ENCODE results near the gene CACNA2D4.

CACNA2D4 gene

GRCh38 chr12:1915082-1915968 is 3.1 kb downstream of the CACNA2D4 start:
- TF ChIP-seq CTCF (conservative IDR thresholded peaks at IDR 0.05), result no peak
- TF ChIP-seq ZFX (IDR thresholded peaks at IDR 0.05), result no peak
- no peak overlapping the region for H3K27ac ChIP-seq

DNA sequence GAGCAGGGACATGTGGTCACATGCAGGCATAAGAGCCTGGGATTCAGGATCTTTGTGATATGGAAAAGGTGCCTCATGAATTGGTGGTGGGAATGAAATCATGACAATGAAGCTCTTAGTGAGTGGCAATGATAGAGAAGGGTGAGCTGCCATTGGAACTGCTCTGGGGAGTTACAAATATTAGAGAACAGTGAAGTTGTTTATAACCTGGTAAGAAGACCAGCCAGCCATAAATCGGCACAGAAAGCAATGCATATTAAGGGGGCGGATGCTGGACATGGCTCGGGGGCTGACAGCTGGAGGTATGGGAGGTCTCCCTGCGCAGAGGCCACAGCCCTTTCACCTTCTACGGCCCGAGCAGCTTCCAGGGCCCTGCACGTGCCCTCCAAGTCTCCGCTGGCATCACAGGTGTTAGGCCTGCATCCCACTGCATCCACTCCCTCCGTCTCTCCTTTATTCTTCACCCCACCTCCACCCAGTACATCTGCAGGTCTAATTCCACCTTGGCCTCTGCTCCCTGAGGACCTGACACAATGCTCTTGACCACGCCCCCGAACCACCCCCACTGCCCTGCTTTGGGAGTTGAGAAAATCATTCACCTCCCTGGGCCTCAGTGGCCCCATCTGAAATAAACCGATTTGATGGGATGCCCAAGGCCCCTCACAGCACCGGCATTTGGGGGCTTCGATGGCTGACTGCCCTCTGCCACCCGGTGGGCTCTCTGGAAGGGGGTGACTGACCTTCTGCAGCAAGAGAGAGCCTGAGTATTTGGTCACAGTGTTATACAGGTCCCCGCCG is 4.1 kb downstream of the CACNA2D4 start:
- H3K27ac ChIP-seq, result no peak overlapping the region
- TF ChIP-seq CTCF (conservative IDR thresholded peaks at IDR 0.05), result no peak
- no peak for TF ChIP-seq ZFX (IDR thresholded peaks at IDR 0.05)

DNA sequence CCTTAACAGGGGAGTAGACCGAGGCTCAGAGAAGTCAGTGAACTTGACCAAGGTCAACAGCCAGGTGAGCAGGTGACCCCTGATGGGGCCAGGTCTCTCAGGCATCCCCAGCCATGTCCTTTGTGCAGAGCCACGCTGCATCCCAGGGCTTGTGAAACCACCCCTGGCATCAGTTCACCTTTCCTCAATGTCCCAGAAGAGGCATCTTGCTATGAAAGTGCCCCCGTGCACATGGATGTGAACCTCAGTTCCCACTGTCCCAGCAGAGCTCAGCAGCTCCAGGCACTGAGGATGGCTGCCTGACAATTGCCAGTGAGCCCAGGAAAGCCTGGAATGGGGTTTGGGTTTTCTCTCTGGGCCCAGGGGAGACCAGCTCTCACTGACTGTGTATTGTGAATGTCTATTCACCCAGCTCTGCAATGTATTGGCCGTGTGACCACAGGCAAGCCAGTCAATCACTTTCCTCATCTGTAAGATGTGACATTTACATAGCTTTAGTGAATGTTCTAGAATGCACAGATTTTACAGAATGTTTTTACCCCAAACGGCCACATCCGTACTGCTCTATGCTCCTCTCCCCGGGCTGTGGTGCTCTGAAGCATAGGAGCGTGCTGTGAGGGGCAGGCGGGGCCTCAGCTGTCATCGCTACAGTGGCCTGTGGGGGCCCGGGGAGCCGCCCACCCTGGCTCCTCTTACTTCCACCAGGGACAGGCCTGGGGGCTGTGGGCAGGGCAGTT is 4.9 kb downstream of the CACNA2D4 start:
- TF ChIP-seq ZFX (IDR thresholded peaks at IDR 0.05) (no peak), CTCF (conservative IDR thresholded peaks at IDR 0.05) (no peak)
- H3K27ac ChIP-seq, result no peak overlapping the region

GRCh38 chr12:1912580-1913376 is 5.7 kb downstream of the CACNA2D4 start:
- H3K27ac ChIP-seq, result no peak overlapping the region
- TF ChIP-seq CTCF (conservative IDR thresholded peaks at IDR 0.05), result no peak
- no peak for TF ChIP-seq ZFX (IDR thresholded peaks at IDR 0.05)

GRCh38 chr12:1911598-1912575 is 6.6 kb downstream of the CACNA2D4 start:
- H3K27ac ChIP-seq, result no peak overlapping the region
- TF ChIP-seq ZFX (IDR thresholded peaks at IDR 0.05) (no peak), CTCF (conservative IDR thresholded peaks at IDR 0.05) (no peak)

GRCh38 chr12:1910468-1910867 is 8.0 kb downstream of the CACNA2D4 start:
- no peak for TF ChIP-seq CTCF (conservative IDR thresholded peaks at IDR 0.05)
- TF ChIP-seq ZFX (IDR thresholded peaks at IDR 0.05), result no peak
- no peak overlapping the region for H3K27ac ChIP-seq
